H9 (cell line): ENCODE results near the gene CACNG6. TPM values are rescaled to one million over a fixed set of nuclear protein-coding genes. Genes with fewer than 3 reads are reported as not detected.

ENCODE experiments used
- DNase-seq: peaks from one replicate; pipeline ENCODE4 v3.0.0-alpha.2; 2017
- H2AFZ ChIP-seq: one replicate; pipeline ENCODE4 v1.6.1; 2013; ENCODE audit warnings: mild to moderate bottlenecking, low read length, control low read depth, moderate library complexity
- H2AK5ac ChIP-seq: 2 replicates; pipeline ENCODE4 v1.6.1; 2013; ENCODE audit warnings: low read length, control low read depth, mixed read lengths; ENCODE audit not compliant: insufficient read length
- H2BK120ac ChIP-seq: one replicate; pipeline ENCODE4 v1.6.1; 2013; ENCODE audit warnings: low read depth, mild to moderate bottlenecking, low read length, control low read depth, inconsistent platforms; ENCODE audit not compliant: poor library complexity, severe bottlenecking
- H2BK12ac ChIP-seq: 2 replicates; pipeline ENCODE4 v1.6.1; 2013; ENCODE audit warnings: low read length, control low read depth, mixed read lengths, low read depth; ENCODE audit not compliant: insufficient read length
- H2BK15ac ChIP-seq: 2 replicates; pipeline ENCODE4 v1.6.1; 2013; ENCODE audit warnings: low read depth, low read length, control low read depth
- H2BK20ac ChIP-seq: one replicate; pipeline ENCODE4 v1.6.1; 2013; ENCODE audit warnings: low read depth, mild to moderate bottlenecking, low read length, control low read depth, inconsistent platforms; ENCODE audit not compliant: poor library complexity, severe bottlenecking
- H2BK5ac ChIP-seq: 2 replicates; pipeline ENCODE4 v1.6.1; 2013; ENCODE audit warnings: low read length, control low read depth, mixed read lengths; ENCODE audit not compliant: insufficient read length
- H3K14ac ChIP-seq: 2 replicates; pipeline ENCODE4 v1.6.1; 2013; ENCODE audit warnings: low read length, control low read depth; ENCODE audit not compliant: insufficient read depth
- H3K18ac ChIP-seq: 2 replicates; pipeline ENCODE4 v1.6.1; 2013; ENCODE audit warnings: low read depth, mild to moderate bottlenecking, mixed read lengths, low read length, control low read depth; ENCODE audit not compliant: insufficient read length
- H3K23ac ChIP-seq: 2 replicates; pipeline ENCODE4 v1.6.1; 2013; ENCODE audit warnings: low read length, control low read depth, mixed read lengths, low read depth; ENCODE audit not compliant: insufficient read length
- H3K23me2 ChIP-seq: 2 replicates; pipeline ENCODE4 v1.6.1; 2013; ENCODE audit warnings: low read depth, mild to moderate bottlenecking, mixed read lengths, low read length, control low read depth; ENCODE audit not compliant: insufficient read length, poor library complexity, severe bottlenecking
- H3K27ac ChIP-seq: 2 replicates; pipeline ENCODE4 v1.5.1; 2013; ENCODE audit warnings: low read length, control low read depth, mixed read lengths, low read depth; ENCODE audit not compliant: insufficient read length
- H3K27me3 ChIP-seq: 2 replicates; pipeline ENCODE4 v1.6.1; 2013; ENCODE audit warnings: low read length, control low read depth, inconsistent platforms; ENCODE audit not compliant: insufficient read depth
- H3K4ac ChIP-seq: 2 replicates; pipeline ENCODE4 v1.6.1; 2013; ENCODE audit warnings: low read depth, mild to moderate bottlenecking, control low read depth, inconsistent platforms, low read length, moderate library complexity
- H3K4me1 ChIP-seq: 2 replicates; pipeline ENCODE4 v1.6.1; 2013; ENCODE audit warnings: low read length, control low read depth, inconsistent platforms; ENCODE audit not compliant: insufficient read depth
- H3K4me2 ChIP-seq: 2 replicates; pipeline ENCODE4 v1.6.1; 2013; ENCODE audit warnings: low read length, control low read depth, mixed read lengths; ENCODE audit not compliant: insufficient read length, insufficient read depth
- H3K56ac ChIP-seq: 2 replicates; pipeline ENCODE4 v1.6.1; 2013; ENCODE audit warnings: low read depth, mild to moderate bottlenecking, mixed read lengths, low read length, control low read depth; ENCODE audit not compliant: insufficient read length
- H3K79me1 ChIP-seq: 2 replicates; pipeline ENCODE4 v1.6.1; 2013; ENCODE audit warnings: low read depth, mild to moderate bottlenecking, moderate library complexity, low read length, control low read depth, inconsistent platforms; ENCODE audit not compliant: insufficient read depth, poor library complexity, severe bottlenecking
- H3K79me2 ChIP-seq: 2 replicates; pipeline ENCODE4 v1.6.1; 2013; ENCODE audit warnings: low read length, control low read depth, inconsistent platforms; ENCODE audit not compliant: insufficient read depth
- H3K9ac ChIP-seq: 2 replicates; pipeline ENCODE4 v1.6.1; 2013; ENCODE audit warnings: low read length, control low read depth, mixed read lengths; ENCODE audit not compliant: insufficient read length; ENCODE audit errors: extremely low read depth
- H3K9me3 ChIP-seq: one replicate; pipeline ENCODE4 v1.6.1; 2013; ENCODE audit warnings: low read depth, low read length, inconsistent platforms; ENCODE audit not compliant: control insufficient read depth
- H3T11ph ChIP-seq: one replicate; pipeline ENCODE4 v1.6.1; 2013; ENCODE audit warnings: mild to moderate bottlenecking, low read length, control low read depth, inconsistent platforms
- H4K20me1 ChIP-seq: one replicate; pipeline ENCODE4 v1.6.1; 2013; ENCODE audit not compliant: control insufficient read depth, insufficient read length, insufficient read depth
- H4K5ac ChIP-seq: 2 replicates; pipeline ENCODE4 v1.6.1; 2013; ENCODE audit warnings: low read depth, mild to moderate bottlenecking, mixed read lengths, low read length, control low read depth; ENCODE audit not compliant: insufficient read length
- H4K8ac ChIP-seq: replicated peaks from 2 replicates; pipeline ENCODE4 v1.6.1; 2013; ENCODE audit warnings: low read length, control low read depth, mixed read lengths, low read depth; ENCODE audit not compliant: insufficient read length
- H4K91ac ChIP-seq: 2 replicates; pipeline ENCODE4 v1.6.1; 2013; ENCODE audit warnings: low read depth, mild to moderate bottlenecking, moderate library complexity, mixed read lengths, low read length, control low read depth; ENCODE audit not compliant: insufficient read length
- H3K27ac Mint-ChIP-seq, 3 experiments: 2 replicates in 2 of 3; 3 replicates in 1 of 3; pipeline ENCODE4 v1.8.0; 2020 to 2021; ENCODE audit warnings: mixed read lengths in 3 of 3, mild to moderate bottlenecking in 1 of 3, moderate library complexity in 1 of 3
- H3K27me3 Mint-ChIP-seq: 2 replicates; pipeline ENCODE4 v1.8.0; 2021; ENCODE audit warnings: low read depth, mild to moderate bottlenecking, moderate library complexity, mixed read lengths
- H3K36me3 Mint-ChIP-seq, 3 experiments: 2 replicates in 2 of 3; 3 replicates in 1 of 3; pipeline ENCODE4 v1.8.0; 2020 to 2021; ENCODE audit warnings: low read depth in 3 of 3, mixed read lengths in 3 of 3; ENCODE audit not compliant: insufficient read depth in 1 of 3
- H3K4me1 Mint-ChIP-seq, 2 experiments: 2 replicates each; pipeline ENCODE4 v1.8.0; 2020; ENCODE audit warnings: mixed read lengths in 2 of 2
- H3K4me3 Mint-ChIP-seq, 2 experiments: 2 replicates in 1 of 2; 3 replicates in 1 of 2; pipeline ENCODE4 v1.8.0; 2020 to 2021; ENCODE audit warnings: mild to moderate bottlenecking in 2 of 2, mixed read lengths in 2 of 2, moderate library complexity in 1 of 2
- H3K9me3 Mint-ChIP-seq, 2 experiments: 2 replicates in 1 of 2; 3 replicates in 1 of 2; pipeline ENCODE4 v1.8.0; 2020; ENCODE audit warnings: mild to moderate bottlenecking in 2 of 2, mixed read lengths in 2 of 2, moderate library complexity in 1 of 2
- CTCF ChIP-seq: fragments of 200-600 bp; sonication (generic); conservative IDR thresholded peaks from 3 replicates; pipeline ENCODE4 v1.8.0; 2021; ENCODE audit warnings: antibody characterized with exemption, mild to moderate bottlenecking
- WGBS: extraction: QIAGEN DNeasy Blood & Tissue Kit; methylation state at CpG from one replicate; pipeline ENCODE4 v1.1.7; 2013; ENCODE audit warnings: missing lambda C conversion rate, low lambda C conversion rate, mixed read lengths; ENCODE audit not compliant: insufficient read length; ENCODE audit errors: extremely low coverage; 5-methylcytosine and 5-hydroxymethylcytosine counted together
- total RNA-seq: library from RNA; stranded (reverse); gene quantifications from 2 replicates; pipeline ENCODE4 v1.2.1, GENCODE V29; 2021

The CACNG6 gene
- total RNA-seq, 1 experiment from 2014 or later: 1.6 TPM

DNA sequence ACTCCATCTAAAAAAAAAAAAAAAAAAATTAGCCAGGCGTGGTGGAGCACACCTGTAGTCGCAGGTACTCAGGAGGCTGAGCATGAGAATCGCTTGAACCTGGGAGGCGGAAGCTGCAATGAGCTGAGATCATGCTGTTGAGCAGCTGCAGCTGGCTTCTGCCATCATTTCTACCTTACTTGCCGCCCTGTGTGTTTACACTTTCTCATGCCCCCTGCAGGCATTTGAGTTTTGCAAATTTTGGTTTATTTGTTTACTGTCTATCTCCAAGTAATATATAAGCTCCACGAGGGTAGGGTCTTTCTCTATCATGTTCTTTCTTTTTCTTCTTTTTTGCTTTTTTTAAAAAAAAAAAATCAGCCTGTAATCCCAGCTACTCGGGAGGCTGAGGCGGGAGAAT, 18.0 kb downstream of the CACNG6 start:
- WGBS: no CpG with 5 or more reads among the region's 8 CpGs
- no peaks in the 10 kb centered on the region for H3K23me2 ChIP-seq
- no peak overlapping the region for H3K27ac Mint-ChIP-seq

More for the DNA sequence above, 18.0 kb downstream of the CACNG6 start:
- Histone ChIP-seq H3K79me1 (no peaks in the 10 kb centered on the region), H4K91ac (no peak overlapping the region), H4K8ac (no peak overlapping the region), H3K9ac (no peak overlapping the region), H3K79me2 (no peaks in the 10 kb centered on the region), H2BK20ac (no peak overlapping the region), H3K14ac (no peak overlapping the region), H4K5ac (no peak overlapping the region), H2AK5ac (no peak overlapping the region), H3K27me3 (no peaks in the 10 kb centered on the region), H2BK120ac (no peak overlapping the region), H2BK5ac (no peak overlapping the region), H2AFZ (no peak overlapping the region), H3K56ac (no peak overlapping the region), H3K4me2 (no peak overlapping the region), H3K4me1 (no peaks in the 10 kb centered on the region; the same call in 1 of the 2 replicates), H4K20me1 (no peaks in the 10 kb centered on the region), H3K18ac (no peak overlapping the region), H3K9me3 (no peaks in the 10 kb centered on the region), H2BK15ac (no peak overlapping the region), H3K23ac (no peak overlapping the region), H3T11ph (no peak overlapping the region), H3K27ac (no peak overlapping the region), H3K4ac (no peak overlapping the region), H2BK12ac (no peak overlapping the region)
- Mint-ChIP-seq H3K4me1 (peaks cover 8 to 23% of the 10 kb centered on the region in 2 experiments), H3K27me3 (peaks cover 10% of the 10 kb centered on the region), H3K36me3 (no peaks in the 10 kb centered on the region), H3K4me3 (no peak overlapping the region; a peak in 1 of 5 replicates), H3K9me3 (peaks cover 0 to 2% of the 10 kb centered on the region in 2 experiments; a peak in 1 of 5 replicates)
- TF ChIP-seq CTCF: no peak
- DNase-seq: no peak
